WERI-Rb-1 (cell line): Measurements from ENCODE around the gene C16orf78.

Experiments
- DNase-seq: peaks from one replicate; pipeline ENCODE4 v3.0.0-alpha.2; 2020
- H3K27ac ChIP-seq: fragments of 250-450 bp; sonication (Bioruptor Pico); 2 replicates; pipeline ENCODE4 v1.5.1; 2020; ENCODE audit warnings: mild to moderate bottlenecking, moderate library complexity
- H3K27me3 ChIP-seq: fragments of 250-450 bp; sonication (Bioruptor Pico); 2 replicates; pipeline ENCODE4 v1.5.1; 2021; ENCODE audit warnings: mild to moderate bottlenecking, low read depth, moderate library complexity; ENCODE audit not compliant: insufficient read depth, severe bottlenecking
- H3K36me3 ChIP-seq: fragments of 250-450 bp; sonication (Bioruptor Pico); 2 replicates; pipeline ENCODE4 v1.5.1; 2020; ENCODE audit warnings: mild to moderate bottlenecking, moderate library complexity
- H3K4me3 ChIP-seq: 2 replicates; pipeline ENCODE4 v1.5.1; 2011; ENCODE audit warnings: low read depth, mild to moderate bottlenecking, control low read depth, low read length
- H3K9me3 ChIP-seq: fragments of 250-450 bp; sonication (Bioruptor Pico); 2 replicates; pipeline ENCODE4 v1.5.1; 2021; ENCODE audit warnings: mild to moderate bottlenecking, moderate library complexity; ENCODE audit not compliant: severe bottlenecking
- TF ChIP-seq, protein P1 (sequence below): IDR thresholded peaks from 2 replicates; pipeline ENCODE4 v1.5.1; 2011; ENCODE audit warnings: low read depth, mild to moderate bottlenecking, control low read depth, inconsistent platforms, low read length

The C16orf78 gene

GRCh38 chr16:49439676-49440075 lies 66.1 kb downstream of the C16orf78 start:
- H3K4me3 ChIP-seq: no peak overlapping the region
- H3K27ac ChIP-seq: no peak overlapping the region
- DNase-seq: no peak
- no peaks in the 10 kb centered on the region for H3K27me3 ChIP-seq
- H3K36me3 ChIP-seq: no peaks in the 10 kb centered on the region
- H3K9me3 ChIP-seq: no peaks in the 10 kb centered on the region
- TF ChIP-seq, protein P1, sequence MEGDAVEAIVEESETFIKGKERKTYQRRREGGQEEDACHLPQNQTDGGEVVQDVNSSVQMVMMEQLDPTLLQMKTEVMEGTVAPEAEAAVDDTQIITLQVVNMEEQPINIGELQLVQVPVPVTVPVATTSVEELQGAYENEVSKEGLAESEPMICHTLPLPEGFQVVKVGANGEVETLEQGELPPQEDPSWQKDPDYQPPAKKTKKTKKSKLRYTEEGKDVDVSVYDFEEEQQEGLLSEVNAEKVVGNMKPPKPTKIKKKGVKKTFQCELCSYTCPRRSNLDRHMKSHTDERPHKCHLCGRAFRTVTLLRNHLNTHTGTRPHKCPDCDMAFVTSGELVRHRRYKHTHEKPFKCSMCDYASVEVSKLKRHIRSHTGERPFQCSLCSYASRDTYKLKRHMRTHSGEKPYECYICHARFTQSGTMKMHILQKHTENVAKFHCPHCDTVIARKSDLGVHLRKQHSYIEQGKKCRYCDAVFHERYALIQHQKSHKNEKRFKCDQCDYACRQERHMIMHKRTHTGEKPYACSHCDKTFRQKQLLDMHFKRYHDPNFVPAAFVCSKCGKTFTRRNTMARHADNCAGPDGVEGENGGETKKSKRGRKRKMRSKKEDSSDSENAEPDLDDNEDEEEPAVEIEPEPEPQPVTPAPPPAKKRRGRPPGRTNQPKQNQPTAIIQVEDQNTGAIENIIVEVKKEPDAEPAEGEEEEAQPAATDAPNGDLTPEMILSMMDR: no peak

DNA sequence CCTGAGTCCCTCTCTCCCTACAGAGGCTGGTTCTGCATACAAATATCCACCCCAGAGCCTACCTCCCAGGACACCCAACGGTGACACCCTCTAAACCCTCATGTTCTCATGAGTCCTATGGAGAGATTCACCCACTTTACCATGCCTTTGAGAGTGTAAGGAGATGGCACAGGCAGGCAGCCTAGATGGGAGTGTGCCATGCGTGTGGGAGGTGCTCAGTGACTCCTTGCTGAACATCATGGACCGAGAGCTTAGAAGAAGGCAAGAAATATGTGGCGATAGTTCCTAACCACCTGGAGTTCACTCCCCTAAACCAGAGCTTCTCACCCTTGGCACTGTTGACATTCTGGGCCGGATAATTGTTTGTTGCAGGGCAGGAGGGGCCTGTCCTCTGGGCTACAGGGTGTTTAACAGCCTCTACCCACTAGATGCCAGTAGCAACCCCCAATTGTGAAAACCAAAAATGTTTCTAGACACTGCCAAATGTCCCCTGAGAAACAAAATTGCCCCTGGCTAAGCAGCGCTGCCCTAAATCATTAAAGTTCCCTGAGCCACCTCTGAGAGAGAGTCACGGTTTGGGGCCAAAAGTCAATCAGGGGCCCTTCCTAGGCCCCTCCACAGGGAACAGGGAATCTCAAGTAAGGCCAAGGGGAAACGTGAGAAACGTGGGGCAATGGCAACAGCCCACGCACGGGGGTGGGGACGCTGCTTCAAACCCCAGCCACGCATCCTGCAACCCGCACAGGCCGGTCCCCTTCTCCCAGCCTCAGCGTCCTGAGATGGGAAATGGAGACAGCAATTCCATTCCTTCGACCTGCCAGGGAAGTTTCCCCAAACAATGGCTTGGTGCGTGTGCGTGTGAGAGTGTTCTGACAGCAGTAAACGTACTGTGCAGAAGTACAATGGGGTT lies 66.8 kb downstream of the C16orf78 start:
- no peak overlapping the region for H3K27ac ChIP-seq
- H3K36me3 ChIP-seq: no peaks in the 10 kb centered on the region
- no peaks in the 10 kb centered on the region for H3K27me3 ChIP-seq
- no peak for DNase-seq
- no peak overlapping the region for H3K4me3 ChIP-seq
- TF ChIP-seq, protein P1: no peak
- no peaks in the 10 kb centered on the region for H3K9me3 ChIP-seq

DNA sequence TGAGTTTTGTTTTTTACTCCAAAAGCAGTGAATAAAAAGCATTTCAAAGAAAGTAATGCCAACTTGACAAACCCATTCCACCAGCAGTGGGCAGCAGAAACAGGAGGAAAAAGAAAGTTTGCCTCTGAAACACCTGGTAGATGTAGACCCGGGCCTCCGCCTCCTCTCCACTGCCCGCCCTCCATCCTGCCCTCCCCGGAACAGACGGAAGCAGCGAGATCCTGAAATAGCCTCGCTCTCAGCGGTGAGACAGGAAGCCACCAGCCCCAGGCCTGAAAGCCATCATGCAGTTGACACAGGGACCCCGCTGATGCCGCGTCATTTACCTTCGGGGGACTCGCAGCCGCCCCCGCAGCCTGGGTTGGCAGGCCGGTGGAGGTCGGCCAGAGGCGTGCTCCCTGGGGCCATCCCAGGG lies 67.8 kb downstream of the C16orf78 start:
- no peak overlapping the region for H3K4me3 ChIP-seq
- no peaks in the 10 kb centered on the region for H3K27me3 ChIP-seq
- no peaks in the 10 kb centered on the region for H3K9me3 ChIP-seq
- no peak overlapping the region for H3K27ac ChIP-seq
- TF ChIP-seq, protein P1: peak; percentile 14; the same call in 1 of the 2 replicates
- DNase-seq: no peak
- no peaks in the 10 kb centered on the region for H3K36me3 ChIP-seq

- no peaks in the 10 kb centered on the region for H3K27me3 ChIP-seq
- H3K36me3 ChIP-seq: no peaks in the 10 kb centered on the region
- H3K4me3 ChIP-seq: no peak overlapping the region
- TF ChIP-seq, protein P1: no peak
- no peak overlapping the region for H3K27ac ChIP-seq
- no peak for DNase-seq
- no peaks in the 10 kb centered on the region for H3K9me3 ChIP-seq
Measured at GRCh38 chr16:49442805-49443204, 69.2 kb downstream of the C16orf78 start.

DNA sequence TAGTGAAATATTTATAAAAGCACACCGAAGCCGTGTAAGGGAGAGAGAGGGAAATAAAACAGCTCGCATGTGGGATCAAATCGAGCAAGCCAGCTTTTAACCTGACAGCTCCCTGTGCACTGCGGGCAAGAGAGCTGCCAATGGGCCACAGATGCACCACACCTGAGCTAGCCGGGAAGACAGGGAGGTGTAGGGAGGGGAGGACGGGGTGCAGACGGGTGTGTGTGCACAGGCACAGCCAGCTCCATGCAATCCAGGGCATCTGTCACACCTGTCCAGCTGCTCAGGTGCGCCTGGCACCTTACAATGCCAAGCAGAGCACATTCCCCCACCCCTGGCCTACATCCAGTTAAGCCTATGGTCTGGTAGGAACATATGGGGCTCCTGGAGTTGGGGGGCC lies 70.0 kb downstream of the C16orf78 start:
- H3K4me3 ChIP-seq: no peak overlapping the region
- no peaks in the 10 kb centered on the region for H3K36me3 ChIP-seq
- no peak for DNase-seq
- TF ChIP-seq, protein P1: no peak
- no peaks in the 10 kb centered on the region for H3K9me3 ChIP-seq
- H3K27me3 ChIP-seq: no peaks in the 10 kb centered on the region
- H3K27ac ChIP-seq: no peak overlapping the region
